NCI-H1436 treated with DMSO at 0.1 percent for 48 hours (cell line): ENCODE results near the gene CCDC69.
"Not testable (repeated sequence)": the region's sequence is repeated elsewhere in the genome, so short reads cannot be mapped to it uniquely, and the experiment has no call there.

Experiments
- DNase-seq: peaks from one replicate; lab custom pipeline; 2025; lab: John Stamatoyannopoulos, UW

The CCDC69 gene

GRCh38 chr5:151192626-151193025 is 31.3 kb downstream of the CCDC69 start:
- no peak for DNase-seq

- no peak for DNase-seq
These were observed 32.2 kb downstream of the CCDC69 start for GRCh38 chr5:151191661-151192060.

- no peak for DNase-seq
These were observed 34.7 kb downstream of the CCDC69 start for GRCh38 chr5:151189151-151189550.

GRCh38 chr5:151186538-151186937 is 37.4 kb downstream of the CCDC69 start:
- DNase-seq: no peak

GRCh38 chr5:151186052-151186451 is 37.8 kb downstream of the CCDC69 start:
- DNase-seq: no peak

- no peak for DNase-seq
These were observed 39.4 kb downstream of the CCDC69 start for GRCh38 chr5:151184316-151185042.

GRCh38 chr5:151183456-151184245 is 40.2 kb downstream of the CCDC69 start:
- DNase-seq: no peak

- DNase-seq: no peak
These were observed 40.9 kb downstream of the CCDC69 start for GRCh38 chr5:151182976-151183375.

- DNase-seq: no peak
These were observed 41.4 kb downstream of the CCDC69 start for GRCh38 chr5:151182524-151182900.

GRCh38 chr5:151181818-151182523 is 41.9 kb downstream of the CCDC69 start:
- no peak for DNase-seq

- no peak for DNase-seq
These were observed 43.6 kb downstream of the CCDC69 start for GRCh38 chr5:151180291-151180690.

- no peak for DNase-seq
These were observed 44.4 kb downstream of the CCDC69 start for GRCh38 chr5:151179489-151179840.

GRCh38 chr5:151178777-151179488 is 45.0 kb downstream of the CCDC69 start:
- no peak for DNase-seq

GRCh38 chr5:151178372-151178771 is 45.5 kb downstream of the CCDC69 start:
- DNase-seq: no peak

- DNase-seq: not testable (repeated sequence)
These were observed 47.6 kb downstream of the CCDC69 start for GRCh38 chr5:151176268-151176667.

- no peak for DNase-seq
These were observed 49.2 kb downstream of the CCDC69 start for GRCh38 chr5:151174612-151175101.

GRCh38 chr5:151173711-151174611 is 49.9 kb downstream of the CCDC69 start:
- no peak for DNase-seq

- DNase-seq: no peak
These were observed 52.4 kb downstream of the CCDC69 start for GRCh38 chr5:151171529-151171928.

GRCh38 chr5:151168602-151169344 is 55.1 kb downstream of the CCDC69 start:
- no peak for DNase-seq

- DNase-seq: no peak
These were observed 56.9 kb downstream of the CCDC69 start for GRCh38 chr5:151167022-151167421.
